ENCODE measurements around the gene RELB.

The RELB gene

GRCh38 chr19:45059258-45059965, 58.1 kb downstream of the RELB start:
- peak; percentile 85 for DNase-seq (ENCODE audit: low spot score)

- no peak for DNase-seq (ENCODE audit: low spot score)
These were observed 60.7 kb downstream of the RELB start for GRCh38 chr19:45061965-45062364.

GRCh38 chr19:45063851-45064801, 62.9 kb downstream of the RELB start:
- DNase-seq (ENCODE audit: low spot score) = no peak

GRCh38 chr19:45066921-45067661, 65.8 kb downstream of the RELB start:
- DNase-seq (ENCODE audit: low spot score) = no peak

- no peak for DNase-seq (ENCODE audit: low spot score)
These were observed 66.8 kb downstream of the RELB start for GRCh38 chr19:45068041-45068440.

GRCh38 chr19:45069056-45069455, 67.8 kb downstream of the RELB start:
- DNase-seq (ENCODE audit: low spot score) = peak; percentile 49

GRCh38 chr19:45070214-45070613, 69.0 kb downstream of the RELB start:
- no peak for DNase-seq (ENCODE audit: low spot score)

GRCh38 chr19:45070861-45071544, 69.7 kb downstream of the RELB start:
- DNase-seq (ENCODE audit: low spot score) = no peak

- DNase-seq (ENCODE audit: low spot score) = no peak
These were observed 70.3 kb downstream of the RELB start for GRCh38 chr19:45071545-45071938.

GRCh38 chr19:45071969-45072790, 70.9 kb downstream of the RELB start:
- no peak for DNase-seq (ENCODE audit: low spot score)

GRCh38 chr19:45074744-45075300, 73.6 kb downstream of the RELB start:
- no peak for DNase-seq (ENCODE audit: low spot score)

- DNase-seq (ENCODE audit: low spot score) = peak; percentile 84
These were observed 74.2 kb downstream of the RELB start for GRCh38 chr19:45075301-45076028.

GRCh38 chr19:45076029-45076850, 75.0 kb downstream of the RELB start, which contains the start of gene ZNF296:
Gene ZNF296, minus strand, starts transcription at chr19:45076478. Its CDS starts 105 bp downstream, at chr19:45076373.
- peak; percentile 65 for DNase-seq (ENCODE audit: low spot score)

GRCh38 chr19:45076851-45077730, 75.8 kb downstream of the RELB start:
- DNase-seq (ENCODE audit: low spot score) = no peak

- DNase-seq (ENCODE audit: low spot score) = no peak
These were observed 77.3 kb downstream of the RELB start for GRCh38 chr19:45078390-45079062.

- DNase-seq (ENCODE audit: low spot score) = peak; percentile 86
These were observed 78.0 kb downstream of the RELB start, which contains the start of gene GEMIN7 for GRCh38 chr19:45079063-45079910. Gene GEMIN7, plus strand, starts transcription at chr19:45079260. Its CDS starts 10,855 bp downstream, at chr19:45090115.

Measured in AG08395 (cell line).